Left cardiac atrium (tissue), 4 donors: ENCODE measurements around the gene RPS6KA3. TPM values are rescaled to one million over a fixed set of nuclear protein-coding genes. Genes with fewer than 3 reads are reported as not detected.

ENCODE experiments used
- ATAC-seq, 2 donors: fragments of 200-7000 bp; cut with Tn5 transposase; one replicate each; pipeline ENCODE4 v1.9.1; 2020; ENCODE audit warnings: mild to moderate bottlenecking in 2 of 2, moderate library complexity in 2 of 2
- DNase-seq: peaks from one replicate; pipeline ENCODE4 v3.0.0-alpha.2; 2020
- intact Hi-C, 2 donors: fragments of 100-400 bp; cut with DNase I; formaldehyde crosslinking; loops; one replicate each; pipeline versions ENCODE4 v1.14.1 to v1.15.1; 2022 to 2023
- long read RNA-seq: library from polyadenylated mRNA; unstranded; transcript quantifications from one replicate; pipeline ENCODE4 v2.0.0, GENCODE V29; 2021
- total RNA-seq, 2 donors: library from RNA; stranded (reverse); fragmentation: NEBNext Ultra II Directional; extraction: Animal tissue kit (Norgen Biotek cat#: 25700); gene quantifications; one replicate each; pipeline ENCODE4 v1.2.1, GENCODE V29; 2021
- donor health status: DM: no; HTN: yes; CAD: no.
- donor health status: DM: no; HTN: yes; CAD: no; lungs with severe emphysema.
- donor health status: DM: yes; HTN: yes; CAD: no.
- donor health status: Dilated cardiomyopathy.

The RPS6KA3 gene
- total RNA-seq = 10 to 100 TPM; 31.0 to 36.3 TPM
- long read RNA-seq, full-length matches to known transcripts = 14 of 18 reads
- long read RNA-seq, partial matches to known transcripts = 2 of 18 reads
- long read RNA-seq, other reads (novel, unspliced or antisense) = 2 of 18 reads

DNA sequence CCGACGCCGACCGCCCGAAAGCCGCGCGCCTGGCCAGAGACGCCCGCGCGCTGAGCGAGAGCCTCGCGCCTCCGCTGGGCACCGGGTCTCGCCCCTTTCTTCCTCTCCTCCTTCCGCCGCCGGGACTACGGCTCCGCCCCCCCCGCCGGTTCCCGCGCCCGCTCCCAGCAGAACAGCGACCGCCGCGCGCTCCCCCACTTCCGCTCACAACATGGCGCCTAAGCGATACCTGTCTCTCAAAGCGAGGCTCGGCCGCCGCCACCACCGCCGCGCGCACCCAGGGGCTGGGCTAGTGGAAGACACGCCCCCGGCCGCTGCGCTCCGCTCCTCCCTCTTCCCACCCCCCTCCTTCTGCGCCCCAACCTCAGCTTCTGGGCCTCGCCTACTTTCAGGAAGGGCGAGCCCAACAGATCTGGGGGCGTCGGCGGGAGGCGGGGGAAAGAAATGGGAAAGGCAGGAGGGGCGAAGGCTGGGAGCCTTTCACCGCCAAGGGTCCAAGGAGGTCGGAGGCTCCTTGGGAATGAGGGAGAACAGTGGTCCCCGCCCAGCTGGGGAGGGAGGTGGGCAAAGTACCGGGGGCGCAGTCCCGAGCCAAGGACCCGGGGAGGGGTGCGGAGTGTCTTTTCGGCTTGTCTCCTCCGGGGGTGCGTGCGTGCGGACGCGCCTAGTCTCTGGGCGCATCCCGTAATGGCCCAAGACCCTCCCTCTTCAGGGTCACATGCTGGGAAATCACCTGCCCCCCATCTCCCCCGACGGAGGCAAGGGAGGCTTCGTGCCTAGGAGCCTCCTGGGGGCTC lies at the start of gene RPS6KA3:
RPS6KA3 (minus strand) TSS at position 100 of the 797 bp plus-strand sequence. CDS start 277 bp downstream, outside the sequence.
- ATAC-seq = peak; percentile 94 to 95
- intact Hi-C loops = loop anchor here in 1 of 2 donors (10.0 kb wide), 3 partner anchors 62 to 122 kb away; partner anchors contain the start of gene EIF1AX
- peak; percentile 91 for DNase-seq

DNA sequence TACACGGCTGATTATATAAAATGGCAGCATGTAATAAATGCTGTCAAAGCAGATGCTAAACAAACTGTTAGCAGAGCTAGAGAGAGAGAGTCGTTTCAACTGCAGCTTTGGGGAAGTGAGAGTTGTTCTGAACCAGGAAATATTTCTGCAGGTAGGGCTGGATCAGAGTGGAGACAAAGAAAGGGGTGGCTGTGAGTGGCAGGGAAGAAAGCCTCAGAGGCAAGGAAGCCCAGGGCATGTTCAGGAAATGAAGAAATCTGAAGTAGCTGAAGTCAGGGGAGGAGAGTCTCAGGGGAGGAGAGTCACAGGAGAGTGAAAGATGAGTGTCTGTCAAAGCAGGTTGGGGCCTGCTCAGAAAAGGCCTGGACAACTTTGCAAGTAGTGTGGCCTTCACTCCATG lies 48.4 kb upstream of the RPS6KA3 start:
- intact Hi-C loops = no loop called here
- DNase-seq (no peak), ATAC-seq (no peak)

DNA sequence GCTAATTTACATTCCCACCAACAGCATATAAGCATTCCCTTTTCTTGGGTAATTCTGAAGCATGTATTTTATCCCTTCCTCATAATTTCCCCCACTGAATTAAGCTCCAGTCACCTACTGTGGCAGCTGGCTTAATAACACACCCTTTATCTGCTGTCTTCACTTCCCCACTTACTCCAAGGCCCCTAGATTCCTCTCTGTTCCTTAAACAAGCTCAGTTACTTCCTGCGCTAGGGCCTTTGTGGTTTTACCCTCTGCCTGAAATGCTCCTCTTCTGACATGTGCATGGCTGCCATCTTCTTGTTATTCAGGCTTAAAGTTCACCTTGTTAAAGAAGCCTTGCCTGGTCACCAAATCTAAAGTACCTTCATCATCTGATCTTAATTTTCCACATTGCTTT lies 47.2 kb upstream of the RPS6KA3 start:
- intact Hi-C loops = no loop called here
- DNase-seq = no peak
- peak in 1 of 2 donors; percentile 29 for ATAC-seq

DNA sequence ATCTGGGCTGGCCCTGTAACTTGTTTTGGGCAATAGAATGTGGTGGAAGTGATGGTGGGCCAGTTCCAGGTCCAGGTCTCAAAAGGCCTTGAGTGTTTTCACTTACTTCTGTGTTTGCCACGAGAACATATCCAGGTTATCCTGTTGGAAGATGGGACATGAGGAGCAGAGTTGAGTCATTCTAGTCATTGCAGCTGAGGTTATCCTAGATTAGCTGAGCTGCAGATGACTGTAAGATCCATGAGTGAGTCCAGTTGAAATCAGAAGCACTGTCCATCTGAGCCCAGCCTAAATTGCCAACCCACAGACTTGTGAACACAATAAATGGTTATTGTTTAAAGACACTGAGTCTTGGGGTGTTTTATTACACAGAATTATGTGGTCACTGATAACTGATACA lies 45.3 kb upstream of the RPS6KA3 start:
- DNase-seq = no peak
- intact Hi-C loops = no loop called here
- no peak for ATAC-seq

DNA sequence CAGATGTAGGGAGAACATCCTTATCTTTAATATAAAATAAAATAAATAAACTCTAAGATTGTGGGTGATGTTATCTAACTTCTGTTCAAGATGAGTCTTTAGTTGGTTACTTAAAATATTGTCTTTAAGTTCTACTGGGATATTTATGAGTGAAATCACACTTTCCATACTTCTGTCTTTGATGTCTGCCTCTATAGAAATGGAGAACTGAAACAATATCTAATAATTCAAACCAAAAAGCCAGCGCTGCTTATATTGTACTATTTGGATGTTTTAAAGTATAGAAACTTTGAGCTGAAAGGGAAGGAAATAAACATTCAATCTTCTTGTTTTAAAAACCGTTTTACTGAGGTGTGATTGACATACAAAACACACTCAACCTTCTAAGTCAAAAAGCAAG lies 44.8 kb upstream of the RPS6KA3 start:
- no peak for DNase-seq
- intact Hi-C loops = no loop called here
- ATAC-seq = no peak

DNA sequence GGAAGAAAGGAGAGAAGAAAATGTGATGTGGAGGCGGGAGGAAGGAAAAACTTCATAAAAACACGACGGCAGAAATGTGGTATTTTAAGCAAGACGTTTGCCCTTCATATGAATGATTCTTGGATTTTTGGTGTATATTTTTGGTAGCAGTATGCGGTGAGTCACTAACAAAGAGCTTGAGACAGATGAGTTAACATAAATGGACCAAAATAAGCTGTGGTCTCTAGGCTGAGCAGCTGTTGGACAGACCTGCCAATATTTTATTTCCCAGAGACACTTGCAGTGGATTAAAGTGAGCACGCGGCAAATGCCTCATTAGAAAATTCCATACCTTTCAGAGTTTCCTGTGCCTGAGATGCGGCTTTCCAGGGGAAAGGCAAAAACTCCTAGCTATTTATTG lies 43.1 kb upstream of the RPS6KA3 start:
- no peak for DNase-seq
- no peak for ATAC-seq
- intact Hi-C loops = no loop called here

DNA sequence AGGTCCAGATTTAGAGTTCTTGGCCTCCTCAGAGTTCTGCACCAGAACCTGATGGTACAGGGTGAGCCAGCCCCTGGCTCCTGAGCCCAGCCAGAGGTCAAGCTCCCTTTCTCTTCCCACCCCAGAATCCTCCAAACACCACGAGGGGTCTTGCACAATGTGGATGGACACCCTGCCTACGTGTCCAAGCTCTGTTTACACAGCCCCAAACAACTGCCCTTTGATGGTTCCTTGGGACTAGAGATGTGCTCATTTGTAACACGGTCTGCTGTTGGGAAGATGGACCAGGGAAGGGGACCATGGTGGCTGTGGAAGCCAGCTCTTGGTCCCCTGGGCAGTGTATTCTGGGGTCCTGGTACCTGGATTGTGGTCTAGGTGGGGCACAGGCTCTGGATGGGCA lies 40.0 kb upstream of the RPS6KA3 start:
- intact Hi-C loops = no loop called here
- no peak for ATAC-seq
- no peak for DNase-seq

DNA sequence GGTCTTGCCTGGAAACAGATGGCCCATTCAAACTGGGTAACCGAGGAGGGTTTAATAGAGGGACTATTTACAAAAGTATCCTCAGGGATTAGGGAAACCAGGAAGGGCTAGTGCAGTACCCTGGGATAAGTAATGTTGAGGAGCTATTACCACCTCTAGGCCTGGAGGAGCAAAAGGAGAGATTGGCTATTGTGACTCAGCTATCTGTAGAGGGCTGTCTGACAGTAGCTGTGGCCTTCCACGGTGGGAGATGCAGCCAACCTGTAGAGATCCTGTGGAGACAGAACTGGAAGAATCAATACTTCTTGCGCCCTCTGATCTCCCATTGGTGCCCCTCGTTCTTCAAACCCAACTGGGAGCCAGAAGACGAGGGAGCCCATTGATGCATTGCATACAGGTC lies 34.1 kb upstream of the RPS6KA3 start:
- DNase-seq (no peak), ATAC-seq (no peak)
- intact Hi-C loops = no loop called here

DNA sequence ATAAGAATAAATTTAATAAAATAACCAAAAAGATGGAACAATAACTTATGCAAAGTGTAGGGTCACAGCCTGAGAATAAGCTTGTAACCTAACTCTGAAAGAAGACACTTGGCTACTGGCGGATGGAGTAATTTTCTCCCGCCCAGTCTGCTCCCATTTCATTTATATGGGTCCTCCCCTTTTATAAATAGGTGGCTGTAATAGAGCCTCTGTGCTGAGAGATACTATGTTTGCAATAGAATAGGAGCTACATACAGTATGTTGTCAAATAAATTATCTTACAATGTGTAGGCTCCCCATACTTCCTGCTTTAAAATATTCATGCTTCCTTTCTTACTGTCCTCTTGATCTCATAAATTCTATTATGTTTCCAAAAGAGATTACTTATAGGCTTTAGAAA lies 28.2 kb upstream of the RPS6KA3 start:
- intact Hi-C loops = no loop called here
- no peak for ATAC-seq
- no peak for DNase-seq

DNA sequence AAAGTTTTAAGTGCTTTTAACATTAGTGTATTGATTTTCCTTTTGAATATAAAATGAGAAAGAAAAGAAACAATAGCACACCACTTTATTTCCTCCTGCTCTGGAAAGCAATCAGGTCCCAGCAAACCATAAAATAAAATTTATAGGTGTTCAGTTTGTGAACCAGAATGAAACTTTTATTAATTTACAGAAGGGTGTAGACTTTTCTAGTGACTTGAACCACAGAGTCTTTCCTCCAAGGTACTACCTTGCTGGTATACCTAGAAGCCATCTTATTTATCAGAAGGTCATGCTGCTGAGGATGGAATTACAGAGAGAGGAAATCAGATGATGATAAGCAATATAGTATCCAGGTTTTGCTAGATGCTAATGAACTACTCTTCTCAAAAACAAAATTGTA lies 27.6 kb upstream of the RPS6KA3 start:
- ATAC-seq = no peak
- DNase-seq = no peak
- intact Hi-C loops = no loop called here

DNA sequence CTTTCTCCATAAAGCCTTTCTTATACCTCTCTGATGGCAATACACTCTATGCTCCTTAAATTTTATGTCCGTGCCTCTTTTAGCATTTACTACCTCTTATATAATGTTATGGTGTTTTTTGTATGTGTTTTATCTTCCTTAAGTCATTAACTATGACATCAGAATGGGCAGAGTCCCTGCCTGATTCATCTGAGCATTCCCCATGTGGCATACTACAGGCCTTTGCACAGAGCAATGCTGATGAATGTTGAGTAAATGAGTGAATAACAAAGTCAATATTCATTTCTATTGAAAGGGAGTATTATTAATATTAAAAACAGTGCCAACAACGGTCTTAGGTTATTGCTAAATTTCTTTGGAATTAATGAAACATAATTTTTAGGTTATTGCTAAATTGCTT lies 18.8 kb upstream of the RPS6KA3 start:
- ATAC-seq = no peak
- intact Hi-C loops = no loop called here
- DNase-seq = no peak

DNA sequence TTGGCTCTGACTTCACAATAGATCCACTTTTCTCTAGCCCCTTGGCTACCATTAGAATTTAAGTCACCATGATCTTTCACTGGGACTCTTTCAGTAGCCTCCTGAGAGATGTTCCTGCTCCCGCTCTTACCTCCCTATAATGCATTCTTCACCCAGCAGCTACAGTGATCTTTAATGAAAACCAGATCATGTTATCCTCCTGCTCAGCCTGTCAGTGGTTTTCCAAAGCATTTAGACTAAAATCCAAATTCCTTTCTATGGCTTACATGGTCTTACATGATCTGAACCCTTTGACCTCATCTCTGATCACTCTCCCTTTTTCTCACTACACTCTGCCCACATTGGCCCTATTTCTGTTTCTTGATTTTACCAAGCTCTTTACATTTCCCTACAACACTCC lies 18.3 kb upstream of the RPS6KA3 start:
- ATAC-seq (no peak), DNase-seq (no peak)
- intact Hi-C loops = no loop called here

DNA sequence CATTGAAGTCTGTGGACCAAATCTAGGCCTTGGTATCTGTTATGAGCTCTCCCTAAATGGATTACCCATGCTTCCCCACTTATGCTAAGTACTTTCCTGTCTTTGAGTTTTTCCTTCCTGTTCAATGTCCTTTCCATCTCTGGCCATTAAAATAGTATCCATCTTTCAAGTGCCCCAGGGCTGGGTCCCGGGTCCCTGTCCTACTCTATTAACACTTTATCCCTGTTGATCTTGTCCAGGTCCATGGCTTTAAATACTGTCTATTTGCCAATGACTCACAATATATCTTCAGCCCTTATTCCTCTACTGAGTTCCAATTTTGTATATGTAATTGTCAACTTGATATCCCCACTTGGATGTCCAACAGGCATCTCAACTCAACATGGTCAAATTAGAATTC lies 17.7 kb upstream of the RPS6KA3 start:
- no peak for ATAC-seq
- intact Hi-C loops = no loop called here
- DNase-seq = no peak

DNA sequence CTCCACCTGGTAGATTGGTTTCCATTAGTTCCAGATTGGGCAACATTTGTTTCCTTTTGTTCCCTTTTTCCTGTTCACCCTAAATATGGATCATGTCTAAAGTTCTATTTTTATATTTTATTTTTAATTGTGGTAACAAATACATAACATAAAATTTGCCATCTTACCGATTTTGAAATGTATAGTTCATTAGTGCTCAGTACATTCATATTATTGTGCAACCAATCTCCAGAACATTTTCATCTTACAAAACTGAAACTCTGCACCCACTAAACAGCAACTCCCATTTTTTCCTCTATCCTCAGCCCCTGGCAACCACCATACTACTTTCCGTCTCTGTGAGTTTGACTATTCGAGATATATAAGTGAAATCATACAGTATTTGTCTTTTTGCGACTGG lies 14.2 kb upstream of the RPS6KA3 start:
- no peak for ATAC-seq
- intact Hi-C loops = no loop called here
- DNase-seq = no peak

DNA sequence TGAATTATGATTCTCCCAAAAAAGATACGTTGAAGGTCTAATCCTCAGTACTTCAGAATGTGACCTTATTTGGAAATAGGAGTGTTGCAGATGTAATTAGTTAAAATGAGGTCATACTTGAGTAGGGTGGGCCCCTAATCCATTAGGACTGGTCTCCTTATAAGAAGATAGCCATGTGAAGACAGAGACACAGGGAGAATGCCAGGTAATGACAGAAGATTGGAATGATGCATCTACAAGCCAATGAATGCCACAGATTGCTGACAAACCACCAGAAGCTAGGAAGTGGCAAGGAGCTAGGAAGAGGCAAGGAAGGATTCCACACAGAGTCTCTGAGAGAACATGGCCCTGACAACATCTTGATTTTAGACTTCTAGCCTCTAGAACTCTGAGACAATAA lies 7.4 kb upstream of the RPS6KA3 start:
- ATAC-seq (no peak), DNase-seq (no peak)
- intact Hi-C loops = no loop called here

DNA sequence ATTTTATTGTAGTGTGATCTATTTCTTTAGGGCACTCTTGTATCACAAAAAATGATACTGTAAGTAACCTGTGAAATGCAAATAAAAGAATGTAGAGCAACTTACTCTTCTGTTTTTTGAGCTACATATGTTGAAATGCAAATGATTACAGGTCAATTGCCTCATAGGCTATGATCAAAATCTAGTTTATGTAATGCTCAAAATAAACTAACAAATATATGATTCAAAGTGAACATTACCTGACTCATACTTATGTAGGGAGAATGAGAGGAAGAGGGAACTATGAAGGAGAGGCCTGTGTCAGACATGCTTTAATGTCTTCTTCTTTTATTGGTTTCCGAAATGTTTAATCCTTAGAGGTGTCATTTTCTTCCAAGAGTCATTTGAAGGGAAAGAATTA lies 5.0 kb upstream of the RPS6KA3 start:
- DNase-seq = no peak
- intact Hi-C loops = no loop called here
- ATAC-seq = no peak

DNA sequence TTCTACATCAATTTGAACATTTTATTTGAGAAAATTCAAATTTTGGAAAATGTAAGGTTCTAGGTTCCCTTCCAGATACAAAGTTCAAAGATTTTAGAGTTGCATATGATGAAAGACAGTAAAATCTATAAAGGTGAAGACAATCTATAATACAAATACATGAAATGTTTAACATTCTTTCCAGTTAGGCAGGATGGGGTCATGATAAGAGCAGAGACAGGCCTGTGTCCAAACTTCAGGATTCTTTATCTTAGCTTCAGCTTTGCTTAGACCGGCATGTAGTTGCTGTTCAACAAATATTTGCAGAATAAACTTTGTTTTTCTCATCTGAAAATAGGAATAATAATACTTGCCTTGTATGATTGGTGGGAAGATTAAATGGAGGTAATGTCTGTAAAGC lies 4.5 kb upstream of the RPS6KA3 start:
- ATAC-seq = no peak
- intact Hi-C loops = no loop called here
- no peak for DNase-seq

DNA sequence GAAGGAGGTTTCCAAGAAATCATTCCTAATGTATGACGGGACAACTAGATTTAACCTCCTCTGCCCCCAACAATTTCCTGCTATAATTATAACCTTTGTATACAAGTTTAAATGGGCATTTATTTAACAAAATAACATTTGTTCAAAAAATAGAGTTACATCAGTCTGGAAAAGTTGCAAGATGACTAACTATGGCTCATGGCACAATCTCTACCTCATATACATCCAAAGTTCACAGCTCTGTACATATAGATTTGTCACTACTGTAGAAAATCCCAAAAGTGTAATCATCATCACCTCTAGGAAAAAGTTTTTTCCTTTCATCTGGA lies 3.8 kb upstream of the RPS6KA3 start:
- no peak for ATAC-seq
- DNase-seq = no peak
- intact Hi-C loops = no loop called here

DNA sequence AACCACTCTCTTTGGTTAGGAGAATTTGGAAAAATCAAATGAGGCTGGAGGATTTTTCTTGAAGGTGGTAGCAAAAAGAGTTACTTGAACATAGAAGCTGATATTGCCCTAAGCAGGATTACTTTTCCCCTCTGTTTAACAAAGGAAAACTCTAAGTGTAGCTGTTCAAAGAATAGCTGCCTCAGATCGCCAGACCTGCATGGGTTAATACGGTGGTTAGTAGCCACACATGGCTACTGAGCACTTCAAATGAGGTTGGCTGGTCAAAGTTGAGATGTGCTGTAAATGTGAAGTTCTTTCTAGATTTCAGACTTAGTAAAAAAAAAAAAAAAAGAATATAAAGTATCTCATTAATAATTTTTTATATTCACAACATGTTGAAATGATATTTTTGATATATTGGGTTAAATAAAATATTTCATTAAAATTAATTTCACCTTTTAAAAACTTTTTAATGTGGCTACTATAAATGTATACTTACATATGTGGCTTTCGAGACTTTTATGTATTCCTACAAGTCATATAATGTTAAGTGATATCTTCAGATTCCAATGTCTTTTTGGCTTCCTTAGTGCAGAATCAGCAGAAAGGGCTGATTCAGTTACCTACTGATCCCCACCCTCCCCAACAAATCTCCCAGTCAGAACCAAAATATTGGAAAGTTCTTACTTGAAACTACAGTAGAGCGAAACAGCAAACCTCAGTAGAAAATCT lies 3.3 kb upstream of the RPS6KA3 start:
- ATAC-seq (no peak), DNase-seq (no peak)
- intact Hi-C loops = loop anchor here in 1 of 2 donors (10.0 kb wide), 3 partner anchors 65 to 125 kb away; partner anchors contain the start of gene EIF1AX

DNA sequence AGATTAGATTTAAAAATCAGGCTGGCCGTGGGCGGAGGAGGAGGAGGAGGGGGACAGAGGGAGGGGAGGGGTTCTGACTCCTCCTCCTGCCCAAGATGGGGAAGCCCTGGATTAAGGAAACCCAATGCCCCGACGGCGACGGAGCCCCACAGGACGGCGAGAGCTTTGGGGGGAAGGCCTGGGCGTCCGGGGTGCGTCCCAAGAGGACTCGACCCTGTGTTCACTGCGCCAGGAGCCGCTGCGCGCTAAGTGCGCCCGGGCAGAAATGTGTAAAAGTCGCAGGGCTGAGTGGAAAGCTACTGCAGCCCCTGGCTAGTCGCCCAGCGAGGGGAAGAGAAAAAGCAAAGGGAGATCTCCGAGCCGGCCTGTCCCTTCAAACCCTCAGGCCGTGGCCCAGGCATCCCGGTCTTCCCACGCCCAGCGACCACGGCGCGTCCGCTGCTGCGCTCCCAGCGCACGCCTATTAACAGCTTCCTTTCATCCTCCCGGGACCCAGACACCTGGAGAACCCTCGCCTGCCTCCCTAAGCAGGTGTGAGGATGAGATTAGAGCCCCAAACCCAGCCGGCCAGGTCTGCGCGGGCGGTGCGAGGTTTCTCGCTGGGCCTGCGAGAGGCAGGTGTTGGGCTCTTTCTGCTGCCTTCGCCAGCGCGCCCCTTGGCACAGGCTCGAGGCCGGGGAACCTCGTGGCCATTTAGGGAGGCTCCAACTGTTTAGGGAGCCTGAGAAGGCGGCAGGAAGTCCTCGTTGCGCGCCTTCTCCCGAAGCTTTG lies 1.4 kb upstream of the RPS6KA3 start:
- DNase-seq (peak; percentile 62), ATAC-seq (peak; percentile 36 to 58)
- intact Hi-C loops = loop anchor here in 1 of 2 donors (10.0 kb wide), 3 partner anchors 63 to 123 kb away; partner anchors contain the start of gene EIF1AX
